ENCODE results near the gene SCAMP4.
"Not testable (repeated sequence)": the region's sequence is repeated elsewhere in the genome, so short reads cannot be mapped to it uniquely, and the experiment has no call there.

Gene SCAMP4

GRCh38 chr19:1882089-1882785, 23.0 kb upstream of the SCAMP4 start:
- DNase-seq (ENCODE audit: extremely low read depth in 1 of 2, low read depth in 1 of 2): peak; percentile 58 to 76

GRCh38 chr19:1882786-1883692, 22.2 kb upstream of the SCAMP4 start:
- DNase-seq (ENCODE audit: extremely low read depth in 1 of 2, low read depth in 1 of 2): no peak

DNA sequence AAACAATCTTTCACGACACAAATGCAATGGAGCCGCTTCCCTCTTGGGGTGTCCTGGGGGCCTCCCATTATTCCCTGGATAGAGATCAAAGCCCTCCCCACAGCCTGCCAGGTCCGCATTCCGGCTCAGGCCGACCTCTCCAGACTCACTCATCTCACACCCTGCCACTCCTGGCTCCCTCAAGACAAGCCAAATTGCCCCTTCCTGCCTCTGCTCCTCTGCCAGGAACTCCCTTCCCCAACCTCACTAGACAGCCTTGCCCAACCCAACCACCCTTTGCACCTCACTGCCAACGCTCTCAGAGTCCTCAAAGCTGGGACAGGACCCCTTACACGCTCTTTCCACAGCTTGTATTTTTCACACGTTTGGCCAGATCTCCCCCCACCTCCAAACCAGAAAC, 21.4 kb upstream of the SCAMP4 start:
- DNase-seq (ENCODE audit: extremely low read depth in 1 of 2, low read depth in 1 of 2): no peak

DNA sequence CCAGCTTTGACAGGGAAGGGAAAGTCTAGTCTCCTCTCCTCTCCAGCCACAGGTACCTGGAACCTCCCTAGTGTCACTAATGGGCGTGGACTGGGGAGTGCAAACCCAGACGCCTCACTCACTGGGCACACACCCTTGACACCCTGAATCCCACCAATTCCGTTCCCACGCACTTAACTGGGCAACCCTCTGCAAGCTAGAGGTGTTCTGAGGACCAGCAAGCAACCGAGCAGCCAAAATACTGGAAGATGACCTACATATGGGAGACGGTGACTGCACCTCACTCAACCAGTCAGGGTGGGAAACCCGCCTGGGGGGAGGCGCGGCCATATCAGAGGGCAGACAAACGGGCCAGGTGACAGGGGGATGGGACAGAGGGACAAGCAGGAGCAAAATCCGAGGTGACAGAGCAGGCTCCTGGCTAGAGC, 20.9 kb upstream of the SCAMP4 start:
- no peak for DNase-seq (ENCODE audit: extremely low read depth in 1 of 2, low read depth in 1 of 2)

DNA sequence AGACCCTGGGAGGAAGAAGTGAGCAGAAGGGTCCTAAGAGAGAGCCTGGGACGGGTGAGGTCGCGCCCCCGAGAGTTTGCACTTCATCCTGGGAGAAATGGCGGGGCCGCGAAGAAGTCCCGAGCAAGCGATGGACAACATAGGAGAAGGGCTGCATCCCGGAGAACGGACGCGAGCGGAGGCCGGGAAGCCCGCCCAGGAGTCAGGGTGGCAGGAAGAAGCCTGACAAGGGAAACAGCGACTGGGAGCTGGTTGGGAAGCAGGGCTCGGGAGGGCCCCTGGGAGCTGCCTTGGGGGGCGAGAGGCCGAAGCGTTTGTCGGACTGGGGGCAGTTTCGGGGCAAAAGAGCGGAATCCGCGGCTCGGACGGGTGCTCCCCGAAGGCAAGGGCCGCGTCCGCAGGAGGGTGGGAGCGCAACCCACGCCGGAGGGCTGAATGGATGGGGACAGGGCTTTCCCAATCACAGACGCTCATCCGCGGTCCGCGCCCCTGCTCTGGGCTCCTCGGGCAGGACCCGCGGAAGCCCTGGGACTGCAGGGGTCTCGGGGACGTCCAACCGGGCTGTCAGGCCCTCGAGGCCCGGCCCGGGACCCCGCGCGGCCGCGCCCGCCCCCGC, 20.4 kb upstream of the SCAMP4 start:
- DNase-seq (ENCODE audit: extremely low read depth in 1 of 2, low read depth in 1 of 2): no peak

DNA sequence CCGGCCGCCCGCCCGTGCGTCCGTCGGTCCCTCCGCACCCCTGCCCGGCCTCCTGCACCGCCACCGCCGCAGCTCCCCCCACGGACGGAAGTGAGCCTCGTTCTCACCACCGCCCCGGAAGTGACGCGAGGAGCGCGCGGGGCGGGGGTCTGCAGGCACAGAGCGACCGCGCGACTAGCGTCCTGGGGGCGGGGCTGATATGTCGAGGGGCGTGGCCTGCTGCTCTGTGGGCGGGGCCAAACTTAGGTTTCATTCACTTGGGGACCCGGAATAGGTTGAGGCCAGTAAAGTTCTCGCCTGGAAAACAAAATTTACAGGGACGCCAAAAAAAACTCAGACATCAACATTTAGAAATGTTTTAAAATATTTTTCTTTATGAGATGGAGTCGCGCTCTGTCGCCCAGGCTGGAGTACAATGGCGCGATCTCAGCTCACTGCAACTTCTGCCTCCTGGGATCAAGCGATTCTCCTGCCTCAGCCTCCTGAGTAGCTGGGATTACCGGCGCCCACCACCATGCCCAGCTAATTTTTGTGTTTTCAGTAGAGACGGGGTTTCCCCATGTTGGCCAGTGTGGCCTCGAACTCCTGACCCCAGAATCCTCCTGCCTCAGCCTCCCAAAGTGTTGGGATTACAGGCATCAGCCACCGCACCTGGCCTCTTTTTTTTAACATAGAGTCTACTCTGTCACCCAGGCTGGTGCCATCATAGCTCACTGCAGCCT, 19.6 kb upstream of the SCAMP4 start, which contains the start of gene ABHD17A:
TSS of gene ABHD17A (minus strand) at position 99 of the 722 bp plus-strand sequence. CDS start 3,930 bp downstream, outside the sequence.
- DNase-seq (ENCODE audit: extremely low read depth in 1 of 2, low read depth in 1 of 2): peak; percentile 89 to 95

- not testable (repeated sequence) for DNase-seq (ENCODE audit: extremely low read depth in 1 of 2, low read depth in 1 of 2)
These were observed 18.8 kb upstream of the SCAMP4 start for GRCh38 chr19:1886360-1886759.

DNA sequence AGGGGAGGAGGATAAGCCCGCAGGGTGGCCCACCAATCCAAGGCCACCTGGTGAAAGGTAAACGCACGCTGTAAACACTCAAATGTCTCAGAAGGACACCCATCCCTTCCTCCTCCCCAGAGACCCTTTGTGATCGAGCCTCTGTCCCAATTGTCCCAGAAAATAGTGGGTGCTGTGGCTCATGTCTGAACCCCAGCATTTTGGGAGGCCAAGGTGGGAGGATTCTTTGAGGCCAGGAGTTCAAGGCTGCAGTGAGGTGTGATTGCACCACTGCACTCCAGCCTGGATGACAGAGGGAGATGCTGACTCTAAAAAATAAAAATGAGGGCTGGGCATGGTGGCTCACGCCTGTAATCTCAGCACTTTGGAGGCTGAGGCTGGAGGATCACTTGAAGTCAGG, 16.8 kb upstream of the SCAMP4 start:
- no peak for DNase-seq (ENCODE audit: extremely low read depth in 1 of 2, low read depth in 1 of 2)

DNA sequence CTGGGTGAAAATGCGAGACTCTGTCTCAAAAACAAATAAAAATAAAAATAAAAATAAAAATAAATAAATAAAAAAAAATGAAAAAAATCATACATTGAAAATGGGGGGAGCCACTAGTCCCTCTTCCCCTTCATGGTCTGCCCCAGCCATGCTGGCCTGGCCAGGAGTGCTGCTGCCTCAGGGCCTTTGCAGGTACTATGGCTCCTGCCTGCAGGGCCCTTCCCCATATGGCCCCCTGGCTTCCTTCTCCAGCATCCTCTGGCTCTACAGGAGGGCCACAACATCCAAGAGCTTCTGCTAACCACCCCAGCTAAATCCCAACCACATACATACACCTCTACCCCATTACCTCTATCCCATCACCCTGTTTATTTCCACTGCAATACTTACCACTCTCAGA, 15.3 kb upstream of the SCAMP4 start:
- no peak for DNase-seq (ENCODE audit: extremely low read depth in 1 of 2, low read depth in 1 of 2)

DNA sequence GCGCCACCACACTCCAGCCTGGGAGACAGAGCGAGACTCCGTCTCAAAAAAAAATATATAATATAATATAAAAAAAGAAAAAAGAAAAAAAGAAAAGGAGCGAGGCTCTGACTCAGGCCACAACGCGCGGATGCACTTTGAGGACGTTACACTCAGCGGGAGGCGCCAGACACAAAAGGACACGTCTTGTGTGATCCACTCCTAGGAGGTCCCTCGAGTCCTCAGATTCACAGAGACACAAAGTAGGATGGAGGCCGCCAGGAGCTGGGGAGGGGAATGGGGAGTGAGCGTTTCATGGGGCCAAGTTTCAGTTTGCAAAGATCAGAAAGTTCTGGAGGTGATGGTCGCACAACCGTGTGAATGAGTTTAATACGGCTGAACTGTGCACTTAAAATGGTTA, 11.4 kb upstream of the SCAMP4 start:
- no peak for DNase-seq (ENCODE audit: extremely low read depth in 1 of 2, low read depth in 1 of 2)

DNA sequence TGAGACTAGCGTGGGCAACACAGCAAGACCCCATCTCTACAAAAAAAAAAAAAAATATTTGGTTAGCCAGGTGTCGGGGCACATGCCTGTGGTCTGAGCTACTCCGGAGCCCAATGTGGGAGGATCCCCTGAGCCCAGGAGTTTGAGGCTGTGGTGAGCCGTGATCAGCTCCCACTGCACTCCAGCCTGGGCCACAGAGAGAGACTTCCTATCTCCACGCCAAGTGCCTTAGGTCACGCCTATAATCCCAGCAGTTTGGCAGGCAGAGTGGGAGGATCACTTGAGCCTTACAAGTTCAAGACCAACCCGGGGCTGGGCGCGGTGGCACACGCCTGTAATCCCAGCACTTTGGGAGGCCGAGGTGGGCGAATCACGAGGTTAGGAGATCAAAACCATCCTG, 8.7 kb upstream of the SCAMP4 start:
- no peak for DNase-seq (ENCODE audit: extremely low read depth in 1 of 2, low read depth in 1 of 2)

GRCh38 chr19:1901940-1902404, 3.2 kb upstream of the SCAMP4 start:
- DNase-seq (ENCODE audit: extremely low read depth in 1 of 2, low read depth in 1 of 2): no peak

GRCh38 chr19:1902923-1903322, 2.3 kb upstream of the SCAMP4 start:
- no peak for DNase-seq (ENCODE audit: extremely low read depth in 1 of 2, low read depth in 1 of 2)

DNA sequence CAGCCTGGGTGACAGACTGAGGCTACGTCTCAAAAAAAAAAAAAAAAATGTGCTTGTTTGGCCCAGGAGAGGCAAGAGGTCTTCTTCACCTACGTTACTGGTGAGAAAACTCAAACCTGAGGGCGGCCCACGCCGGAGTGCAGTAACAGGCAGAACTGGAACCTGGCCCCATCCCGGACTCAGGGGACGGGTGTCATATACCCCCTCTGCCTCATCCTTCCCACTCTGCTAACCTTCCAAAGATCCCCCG, 414 bp upstream of the SCAMP4 start:
- DNase-seq (ENCODE audit: extremely low read depth in 1 of 2, low read depth in 1 of 2): no peak

DNA sequence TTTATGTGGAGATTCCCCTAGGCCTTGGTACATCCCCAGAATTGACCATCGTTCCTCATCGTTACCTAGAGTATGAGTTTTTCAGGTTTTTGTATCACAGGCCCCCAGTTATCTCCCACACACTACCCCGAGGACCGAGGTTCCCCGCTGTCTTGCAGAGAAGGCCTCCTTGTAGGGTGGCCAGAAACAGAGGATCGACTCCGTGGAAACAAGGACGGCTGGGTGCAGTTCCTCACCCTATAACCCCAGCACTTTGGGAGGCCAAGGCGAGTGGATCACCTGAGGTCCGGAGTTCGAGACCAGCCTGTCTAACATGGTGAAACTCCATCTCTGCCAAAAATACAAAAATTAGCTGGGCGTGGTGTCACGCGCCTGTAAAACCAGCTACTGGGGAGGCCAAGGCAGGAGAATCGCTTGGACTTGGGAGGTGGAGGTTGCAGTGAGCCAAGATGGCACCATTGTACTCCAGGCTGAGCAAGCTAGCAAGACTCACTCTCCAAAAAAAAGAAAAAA, 720 bp downstream of the SCAMP4 start:
- DNase-seq (ENCODE audit: extremely low read depth in 1 of 2, low read depth in 1 of 2): no peak

GRCh38 chr19:1906985-1907562, 1.9 kb downstream of the SCAMP4 start:
- DNase-seq (ENCODE audit: extremely low read depth in 1 of 2, low read depth in 1 of 2): no peak

- DNase-seq (ENCODE audit: extremely low read depth in 1 of 2, low read depth in 1 of 2): no peak
These were observed 2.6 kb downstream of the SCAMP4 start for GRCh38 chr19:1907563-1908363.

DNA sequence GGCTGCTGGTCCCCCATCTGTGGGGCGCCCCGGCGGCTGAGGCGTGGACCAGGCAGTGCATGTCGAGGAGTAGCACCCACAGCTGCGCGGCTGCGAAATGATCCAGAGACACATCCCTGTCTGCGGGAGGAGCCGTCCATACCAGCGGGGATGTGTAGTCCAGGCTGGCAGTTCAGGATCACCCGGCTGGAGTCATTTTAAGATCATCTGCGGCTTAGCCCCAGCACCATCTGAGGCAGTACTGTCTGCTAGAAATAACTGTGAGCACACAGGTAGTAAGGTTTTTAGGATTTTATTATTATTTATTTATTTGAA, 3.1 kb downstream of the SCAMP4 start:
- no peak for DNase-seq (ENCODE audit: extremely low read depth in 1 of 2, low read depth in 1 of 2)

DNA sequence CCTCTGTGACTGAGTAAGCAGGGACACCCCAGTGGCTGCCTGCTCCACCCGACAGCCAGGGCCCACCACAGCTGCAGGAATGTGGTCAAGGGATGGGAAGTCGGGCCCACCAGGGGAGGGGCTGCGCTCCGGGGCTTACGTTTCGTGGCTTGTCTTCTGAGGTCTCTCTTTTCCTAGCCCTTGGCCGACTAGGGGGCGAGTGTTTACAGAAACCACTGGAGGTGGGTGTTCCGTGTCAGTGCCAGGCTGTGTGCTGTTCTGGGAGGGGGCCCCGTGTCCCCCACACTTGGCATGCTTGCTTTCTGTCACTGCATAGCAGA, 4.5 kb downstream of the SCAMP4 start:
- no peak for DNase-seq (ENCODE audit: extremely low read depth in 1 of 2, low read depth in 1 of 2)

- no peak for DNase-seq (ENCODE audit: extremely low read depth in 1 of 2, low read depth in 1 of 2)
These were observed 5.0 kb downstream of the SCAMP4 start for GRCh38 chr19:1910177-1910576.

Measured in activated CD8-positive, alpha-beta memory T cell treated with anti-CD3 and anti-CD28 coated beads for 1 hour (primary cell).